Lung (tissue), 12 donors: ENCODE results near the gene DBN1. TPM values are rescaled to one million over a fixed set of nuclear protein-coding genes. Genes with fewer than 3 reads are reported as not detected.

ENCODE experiments used
- ATAC-seq: fragments of 200-7000 bp; cut with Tn5 transposase; one replicate; pipeline ENCODE4 v1.9.1; 2020; ENCODE audit warnings: moderate number of reproducible peaks; ENCODE audit not compliant: insufficient read depth, low FRiP score
- DNase-seq, 3 donors: peaks; one replicate each; pipeline ENCODE4 v3.0.0-alpha.2; 2013 to 2017
- H3K27ac ChIP-seq, 2 donors: one replicate each; pipeline ENCODE4 v1.5.1; 2013; ENCODE audit warnings: mild to moderate bottlenecking in 2 of 2, moderate library complexity in 2 of 2, control low read depth in 1 of 2, inconsistent platforms in 1 of 2, low read depth in 1 of 2, low read length in 1 of 2
- H3K27me3 ChIP-seq, 3 donors: one replicate each; pipeline ENCODE4 v1.5.1; 2013; ENCODE audit warnings: low read length in 2 of 3; ENCODE audit not compliant: control insufficient read depth in 3 of 3, insufficient read depth in 3 of 3
- H3K36me3 ChIP-seq, 4 donors: one replicate each; pipeline ENCODE4 v1.5.1; 2013; ENCODE audit warnings: low read length in 4 of 4, mild to moderate bottlenecking in 1 of 4, moderate library complexity in 1 of 4; ENCODE audit not compliant: control insufficient read depth in 4 of 4, insufficient read depth in 4 of 4
- H3K4me1 ChIP-seq, 5 donors: one replicate each; pipeline ENCODE4 v1.5.1; 2013; ENCODE audit warnings: low read length in 5 of 5, mild to moderate bottlenecking in 2 of 5, moderate library complexity in 1 of 5; ENCODE audit not compliant: control insufficient read depth in 5 of 5, insufficient read depth in 5 of 5
- H3K4me3 ChIP-seq: one replicate; pipeline ENCODE4 v1.5.1; 2013; ENCODE audit warnings: mild to moderate bottlenecking, control low read depth, moderate library complexity
- H3K9ac ChIP-seq, 2 donors: one replicate each; pipeline ENCODE4 v1.5.1; 2013; ENCODE audit warnings: low read length in 2 of 2, control low read depth in 1 of 2; ENCODE audit not compliant: insufficient read depth in 1 of 2
- H3K9me3 ChIP-seq, 4 donors: one replicate each; pipeline ENCODE4 v1.5.1; 2013; ENCODE audit warnings: low read length in 3 of 4, mild to moderate bottlenecking in 1 of 4, moderate library complexity in 1 of 4; ENCODE audit not compliant: control insufficient read depth in 4 of 4, insufficient read depth in 3 of 4
- CTCF ChIP-seq: IDR thresholded peaks from 2 replicates; pipeline ENCODE4 v1.5.1; 2012; ENCODE audit warnings: mild to moderate bottlenecking; ENCODE audit errors: control extremely low read depth, extremely low read depth
- WGBS, 2 donors: extraction: QIAGEN DNeasy Blood & Tissue Kit; methylation state at CpG; one replicate each; pipeline ENCODE4 v1.1.7; 2013; 5-methylcytosine and 5-hydroxymethylcytosine counted together
- polyA plus RNA-seq, 2 donors: library from polyadenylated mRNA; stranded (reverse); fragments of 200-250 nt; gene quantifications; one replicate each; pipeline ENCODE4 v1.2.1, GENCODE V29; 2013
- total RNA-seq, 2 donors: library from RNA; depleted of rRNA in 1 of 2; stranded (reverse); fragments of >200 nt in 1 of 2; gene quantifications; one replicate each; pipeline ENCODE4 v1.2.1, GENCODE V29; 2014 to 2021
- donor health status: control.
- donor health status: control.
- donor health status: Bipolar disorder and iron deficiency.
- donor health status: healthy.
- donor health status: DM: yes; HTN: yes; CAD: no.

Gene DBN1
- total and polyA plus RNA-seq, 4 donors = 18.7 to 38.3 (median 30.3) TPM

DNA sequence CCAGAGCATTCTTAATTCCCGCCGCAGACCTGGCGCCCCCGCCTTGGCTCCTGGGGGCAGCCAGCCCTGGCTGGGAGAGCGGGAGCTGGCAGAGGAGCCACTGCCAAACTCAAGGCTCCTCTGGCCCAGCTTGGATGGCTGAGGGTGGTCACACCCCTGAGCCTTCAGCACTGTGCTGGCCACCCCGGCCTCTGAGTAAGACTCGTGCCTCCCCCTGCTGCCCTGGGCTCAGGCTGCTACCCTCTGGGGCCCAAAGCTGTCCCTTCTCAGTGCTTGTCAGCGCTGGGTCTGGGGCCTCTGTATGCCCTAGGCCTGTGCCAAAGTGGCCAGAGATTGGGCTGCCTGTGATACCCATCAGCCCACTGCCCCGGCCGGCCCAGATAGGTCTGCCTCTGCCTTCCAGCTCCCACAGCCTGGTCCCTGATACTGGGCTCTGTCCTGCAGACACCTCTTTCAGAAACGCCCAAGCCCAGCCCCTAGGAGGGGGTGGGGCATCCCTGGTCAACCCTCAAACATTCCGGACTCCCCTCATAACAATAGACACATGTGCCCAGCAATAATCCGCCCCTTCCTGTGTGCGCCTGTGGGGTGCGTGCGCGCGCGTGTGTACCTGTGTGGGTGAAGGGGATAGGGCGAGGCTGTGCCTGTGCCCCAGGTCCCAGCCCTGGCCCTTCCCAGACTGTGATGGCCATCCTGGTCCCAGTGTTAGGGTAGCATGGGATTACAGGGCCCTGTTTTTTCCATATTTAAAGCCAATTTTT is 31.2 kb downstream of the DBN1 start:
- Histone ChIP-seq H3K4me3 (no peak overlapping the region), H3K27me3 (peaks cover 0 to 9% (median 4%) of the 10 kb centered on the region in 3 donors), H3K4me1 (peaks cover 0 to 9% (median 6%) of the 10 kb centered on the region in 5 donors), H3K27ac (no peak overlapping the region), H3K9ac (no peak overlapping the region), H3K9me3 (no peaks in the 10 kb centered on the region), H3K36me3 (peaks cover 0 to 30% (median 13%) of the 10 kb centered on the region in 4 donors)
- DNase-seq (no peak), ATAC-seq (no peak)
- 91 to 92% methylated on average over 20 of the region's 20 CpGs for WGBS, 2 donors
- no peak for TF ChIP-seq CTCF

GRCh38 chr5:177440990-177441780 is 32.2 kb downstream of the DBN1 start:
- peaks cover 0 to 37% (median 14%) of the 10 kb centered on the region in 4 donors for H3K36me3 ChIP-seq

GRCh38 chr5:177440211-177440989 is 33.0 kb downstream of the DBN1 start:
- no peak for TF ChIP-seq CTCF
- Histone ChIP-seq H3K27ac (no peak overlapping the region), H3K9ac (no peak overlapping the region), H3K27me3 (peaks cover 0 to 4% (median 1%) of the 10 kb centered on the region in 3 donors), H3K36me3 (peaks cover 0 to 43% (median 14%) of the 10 kb centered on the region in 4 donors), H3K4me1 (no peaks in the 10 kb centered on the region), H3K4me3 (no peak overlapping the region), H3K9me3 (no peaks in the 10 kb centered on the region)
- WGBS, 2 donors = 90 to 92% methylated on average over 24 of the region's 24 CpGs
- no peak for ATAC-seq
- DNase-seq = no peak

More at GRCh38 chr5:177440990-177441780, 32.2 kb downstream of the DBN1 start:
- WGBS, 2 donors = 91 to 92% methylated on average over 26 of the region's 26 CpGs
- Histone ChIP-seq H3K27ac (no peak overlapping the region), H3K9ac (no peak overlapping the region), H3K9me3 (no peaks in the 10 kb centered on the region), H3K27me3 (peaks cover 0 to 8% (median 4%) of the 10 kb centered on the region in 3 donors), H3K4me1 (peaks cover 0 to 7% (median 3%) of the 10 kb centered on the region in 5 donors), H3K4me3 (no peak overlapping the region)
- no peak for TF ChIP-seq CTCF
- no peak for DNase-seq
- no peak for ATAC-seq
